22Rv1 (cell line): ENCODE results near the gene PTGDR2.
A peak's percentile ranks its signal among the peaks of the same experiment; 100 is the strongest.

Source experiments
- ZFX ChIP-seq: fragments of 450-650 bp; IDR thresholded peaks from 2 replicates; pipeline ENCODE4 v1.6.1; 2017; ENCODE audit warnings: antibody characterized with exemption, borderline replicate concordance
- TF ChIP-seq, protein P1 (sequence below): fragments of 450-650 bp; IDR thresholded peaks from 2 replicates; pipeline ENCODE4 v1.5.1; 2017; ENCODE audit warnings: mild to moderate bottlenecking

DNA sequence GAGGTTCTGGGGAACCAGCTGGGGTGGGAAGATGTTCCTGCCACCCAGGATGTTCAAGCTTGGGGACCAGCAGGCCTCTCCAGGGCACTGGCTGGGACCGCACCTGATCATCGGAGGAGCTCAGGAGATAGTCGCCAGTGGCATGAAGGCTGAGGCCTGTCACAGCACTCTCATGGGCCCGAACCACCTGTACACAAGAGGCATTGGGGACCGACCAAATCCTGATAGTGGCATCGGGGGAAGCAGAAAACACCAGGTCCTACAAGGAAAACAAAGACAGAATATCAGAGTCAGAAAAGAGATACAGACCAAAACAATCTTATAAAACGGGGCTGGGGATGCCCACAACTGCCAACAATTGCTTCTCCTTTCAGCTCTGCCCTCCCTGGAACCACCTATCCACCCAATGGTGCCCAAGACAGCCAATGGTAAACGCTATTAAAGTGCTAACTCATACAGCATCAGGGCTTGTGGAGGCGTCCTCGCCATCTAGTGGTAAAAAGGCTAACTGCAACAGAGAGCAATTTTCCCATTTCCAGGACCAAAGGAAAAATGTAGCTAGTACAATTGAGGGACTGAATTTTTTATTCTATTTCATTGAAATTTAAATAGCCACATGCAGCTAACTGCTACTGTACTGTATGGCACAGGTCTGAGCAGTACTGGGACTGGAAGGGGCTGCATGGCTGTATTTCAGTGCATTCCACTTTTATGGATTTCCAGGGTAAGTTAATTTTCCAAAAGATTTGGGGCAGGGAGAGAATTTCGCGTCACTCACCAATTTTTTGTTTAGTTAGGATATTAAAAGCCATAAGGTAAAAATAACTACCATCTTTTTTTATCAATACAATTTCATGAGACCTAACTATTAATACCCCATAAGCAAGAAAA, 43.5 kb upstream of the PTGDR2 start:
- TF ChIP-seq, protein P1, sequence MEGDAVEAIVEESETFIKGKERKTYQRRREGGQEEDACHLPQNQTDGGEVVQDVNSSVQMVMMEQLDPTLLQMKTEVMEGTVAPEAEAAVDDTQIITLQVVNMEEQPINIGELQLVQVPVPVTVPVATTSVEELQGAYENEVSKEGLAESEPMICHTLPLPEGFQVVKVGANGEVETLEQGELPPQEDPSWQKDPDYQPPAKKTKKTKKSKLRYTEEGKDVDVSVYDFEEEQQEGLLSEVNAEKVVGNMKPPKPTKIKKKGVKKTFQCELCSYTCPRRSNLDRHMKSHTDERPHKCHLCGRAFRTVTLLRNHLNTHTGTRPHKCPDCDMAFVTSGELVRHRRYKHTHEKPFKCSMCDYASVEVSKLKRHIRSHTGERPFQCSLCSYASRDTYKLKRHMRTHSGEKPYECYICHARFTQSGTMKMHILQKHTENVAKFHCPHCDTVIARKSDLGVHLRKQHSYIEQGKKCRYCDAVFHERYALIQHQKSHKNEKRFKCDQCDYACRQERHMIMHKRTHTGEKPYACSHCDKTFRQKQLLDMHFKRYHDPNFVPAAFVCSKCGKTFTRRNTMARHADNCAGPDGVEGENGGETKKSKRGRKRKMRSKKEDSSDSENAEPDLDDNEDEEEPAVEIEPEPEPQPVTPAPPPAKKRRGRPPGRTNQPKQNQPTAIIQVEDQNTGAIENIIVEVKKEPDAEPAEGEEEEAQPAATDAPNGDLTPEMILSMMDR = peak; percentile 95
- TF ChIP-seq ZFX = no peak
